Measurements from ENCODE around the gene HTT-AS. TPM values are rescaled to one million over a fixed set of nuclear protein-coding genes. Genes with fewer than 3 reads are reported as not detected.
A peak's percentile ranks its signal among the peaks of the same experiment; 100 is the strongest.
"Not testable (repeated sequence)": the region's sequence is repeated elsewhere in the genome, so short reads cannot be mapped to it uniquely, and the experiment has no call there.

The HTT-AS gene
- total RNA-seq, 2 experiments from 2014 or later: not detected

GRCh38 chr4:3112201-3112600, 37.9 kb upstream of the HTT-AS start:
- intact Hi-C loops (cut with micrococcal nuclease): no loop called here
- Mint-ChIP-seq H3K9me3 (no peaks in the 10 kb centered on the region), H3K36me3 (peaks cover 50% of the 10 kb centered on the region), H3K27ac (no peak overlapping the region), H3K27me3 (no peaks in the 10 kb centered on the region), H3K4me1 (ENCODE audit: low read depth) (peaks cover 2% of the 10 kb centered on the region), H3K4me3 (no peak overlapping the region)
- ChIA-PET POLR2A (no interaction called here), CTCF (interaction anchor here (0.6 to 1.4 kb wide), 2 partner anchors 24 to 332 kb away, joined by 3 read pairs; no protein-coding TSS in a partner anchor)
- DNase-seq: no peak

- POLR2A ChIA-PET: no interaction called here
- no peak for DNase-seq
- Mint-ChIP-seq H3K27me3 (no peaks in the 10 kb centered on the region), H3K4me3 (no peak overlapping the region), H3K9me3 (no peaks in the 10 kb centered on the region), H3K4me1 (ENCODE audit: low read depth) (peaks cover 8% of the 10 kb centered on the region), H3K27ac (no peak overlapping the region), H3K36me3 (peaks cover 52% of the 10 kb centered on the region)
- intact Hi-C loops (cut with micrococcal nuclease): no loop called here
- CTCF ChIA-PET: interaction anchor here (1.2 kb wide), 1 partner anchor 25 kb away, joined by 3 read pairs; no protein-coding TSS in a partner anchor
Observed at GRCh38 chr4:3111461-3111860, 37.1 kb upstream of the HTT-AS start.

GRCh38 chr4:3108211-3108610, 33.9 kb upstream of the HTT-AS start:
- POLR2A ChIA-PET: no interaction called here
- Mint-ChIP-seq H3K36me3 (peaks cover 39% of the 10 kb centered on the region), H3K27me3 (no peaks in the 10 kb centered on the region), H3K9me3 (no peaks in the 10 kb centered on the region), H3K27ac (no peak overlapping the region), H3K4me3 (no peak overlapping the region), H3K4me1 (ENCODE audit: low read depth) (peaks cover 12% of the 10 kb centered on the region)
- DNase-seq: no peak
- intact Hi-C loops (cut with micrococcal nuclease): no loop called here
- CTCF ChIA-PET: interaction anchor here (0.9 to 2.4 kb wide), 7 partner anchors 10 to 335 kb away, joined by 3 to 12 read pairs (median 6); no protein-coding TSS in a partner anchor

GRCh38 chr4:3107691-3108121, 33.4 kb upstream of the HTT-AS start:
- DNase-seq: no peak
- no peaks in the 10 kb centered on the region for H3K27me3 Mint-ChIP-seq
- POLR2A ChIA-PET: no interaction called here
- H3K27ac Mint-ChIP-seq: no peak overlapping the region
- intact Hi-C loops (cut with micrococcal nuclease): no loop called here
- CTCF ChIA-PET: interaction anchor here (0.7 to 2.4 kb wide), 17 partner anchors 10 to 336 kb away, joined by 3 to 12 read pairs (median 5); partner anchors contain the start of genes GRK4 and NOP14
- H3K4me3 Mint-ChIP-seq: no peak overlapping the region
- no peaks in the 10 kb centered on the region for H3K9me3 Mint-ChIP-seq
- H3K36me3 Mint-ChIP-seq: peaks cover 40% of the 10 kb centered on the region
- peaks cover 12% of the 10 kb centered on the region for H3K4me1 Mint-ChIP-seq (ENCODE audit: low read depth)

- Mint-ChIP-seq H3K9me3 (no peaks in the 10 kb centered on the region), H3K4me1 (ENCODE audit: low read depth) (peaks cover 12% of the 10 kb centered on the region), H3K36me3 (peaks cover 40% of the 10 kb centered on the region), H3K27ac (no peak overlapping the region), H3K4me3 (no peak overlapping the region), H3K27me3 (no peaks in the 10 kb centered on the region)
- ChIA-PET CTCF (interaction anchor here (0.6 to 2.4 kb wide), 31 partner anchors 8 to 774 kb away, joined by 3 to 12 read pairs (median 4); partner anchors contain the start of genes GRK4 and NOP14), POLR2A (no interaction called here)
- no peak for DNase-seq
- intact Hi-C loops (cut with micrococcal nuclease): no loop called here
Observed at GRCh38 chr4:3107271-3107670, 32.9 kb upstream of the HTT-AS start.

GRCh38 chr4:3106339-3107186, 32.2 kb upstream of the HTT-AS start:
- Mint-ChIP-seq H3K27me3 (no peaks in the 10 kb centered on the region), H3K9me3 (no peaks in the 10 kb centered on the region), H3K4me3 (no peak overlapping the region), H3K27ac (peak overlapping the region; percentile 42), H3K4me1 (ENCODE audit: low read depth) (peaks cover 12% of the 10 kb centered on the region), H3K36me3 (peaks cover 36% of the 10 kb centered on the region)
- intact Hi-C loops (cut with micrococcal nuclease): loop anchor here (1.0 kb wide), 3 partner anchors 59 to 337 kb away; no protein-coding TSS in a partner anchor
- POLR2A ChIA-PET: no interaction called here
- DNase-seq: peak; percentile 96
- CTCF ChIA-PET: interaction anchor here (0.6 to 2.4 kb wide), 31 partner anchors 8 to 774 kb away, joined by 3 to 12 read pairs (median 4); partner anchors contain the start of genes GRK4 and NOP14

- H3K27ac Mint-ChIP-seq: no peak overlapping the region
- no peak overlapping the region for H3K4me3 Mint-ChIP-seq
- H3K9me3 Mint-ChIP-seq: no peaks in the 10 kb centered on the region
- peaks cover 23% of the 10 kb centered on the region for H3K36me3 Mint-ChIP-seq
- H3K27me3 Mint-ChIP-seq: no peaks in the 10 kb centered on the region
- peaks cover 3% of the 10 kb centered on the region for H3K4me1 Mint-ChIP-seq (ENCODE audit: low read depth)
- DNase-seq: no peak
- ChIA-PET CTCF (interaction anchor here (1.6 kb wide), 1 partner anchor 9 kb away, joined by 9 read pairs; no protein-coding TSS in a partner anchor), POLR2A (no interaction called here)
- intact Hi-C loops (cut with micrococcal nuclease): no loop called here
Observed at GRCh38 chr4:3098346-3098745, 24.0 kb upstream of the HTT-AS start.

- Mint-ChIP-seq H3K9me3 (no peaks in the 10 kb centered on the region), H3K4me3 (no peak overlapping the region), H3K27ac (no peak overlapping the region), H3K36me3 (peaks cover 17% of the 10 kb centered on the region), H3K27me3 (no peaks in the 10 kb centered on the region), H3K4me1 (ENCODE audit: low read depth) (peaks cover 8% of the 10 kb centered on the region)
- no peak for DNase-seq
- intact Hi-C loops (cut with micrococcal nuclease): no loop called here
- ChIA-PET CTCF (interaction anchor here (0.8 kb wide), 1 partner anchor 11 kb away, joined by 3 read pairs; no protein-coding TSS in a partner anchor), POLR2A (no interaction called here)
Observed at GRCh38 chr4:3096202-3096601, 21.9 kb upstream of the HTT-AS start.

GRCh38 chr4:3094701-3095100, 20.4 kb upstream of the HTT-AS start:
- H3K4me3 Mint-ChIP-seq; intact Hi-C loops (cut with micrococcal nuclease); POLR2A ChIA-PET; CTCF ChIA-PET; H3K9me3 Mint-ChIP-seq; H3K27me3 Mint-ChIP-seq; DNase-seq; H3K27ac Mint-ChIP-seq: not testable (repeated sequence)
- Mint-ChIP-seq H3K36me3 (peaks cover 20% of the 10 kb centered on the region), H3K4me1 (ENCODE audit: low read depth) (peaks cover 11% of the 10 kb centered on the region)

GRCh38 chr4:3091464-3091863, 17.1 kb upstream of the HTT-AS start:
- Mint-ChIP-seq H3K4me1 (ENCODE audit: low read depth) (peaks cover 24% of the 10 kb centered on the region), H3K9me3 (no peaks in the 10 kb centered on the region), H3K27ac (no peak overlapping the region), H3K4me3 (no peak overlapping the region), H3K36me3 (peaks cover 30% of the 10 kb centered on the region), H3K27me3 (no peaks in the 10 kb centered on the region)
- ChIA-PET POLR2A (no interaction called here), CTCF (interaction anchor here (1.1 kb wide), 1 partner anchor 15 kb away, joined by 7 read pairs; no protein-coding TSS in a partner anchor)
- intact Hi-C loops (cut with micrococcal nuclease): no loop called here
- no peak for DNase-seq

- Mint-ChIP-seq H3K9me3 (no peaks in the 10 kb centered on the region), H3K36me3 (peaks cover 24% of the 10 kb centered on the region), H3K4me3 (no peak overlapping the region), H3K27me3 (no peaks in the 10 kb centered on the region), H3K27ac (no peak overlapping the region), H3K4me1 (ENCODE audit: low read depth) (peaks cover 57% of the 10 kb centered on the region)
- DNase-seq: no peak
- intact Hi-C loops (cut with micrococcal nuclease): no loop called here
- POLR2A ChIA-PET: no interaction called here
- CTCF ChIA-PET: interaction anchor here (0.9 kb wide), 1 partner anchor 323 kb away, joined by 3 read pairs; no protein-coding TSS in a partner anchor
Observed at GRCh38 chr4:3087115-3087797, 12.9 kb upstream of the HTT-AS start.
